Osteoblast (primary cell): ENCODE data around the gene FOXJ1. TPM values are rescaled to one million over a fixed set of nuclear protein-coding genes. Genes with fewer than 3 reads are reported as not detected.

ENCODE experiments used
- DNase-seq: peaks from one replicate; pipeline ENCODE4 v3.0.0; 2011; ENCODE audit warnings: low spot score, mixed read lengths; ENCODE audit not compliant: insufficient read length; ENCODE audit errors: missing footprints
- H2AFZ ChIP-seq: 2 replicates; pipeline ENCODE4 v1.6.0; 2011; ENCODE audit warnings: mild to moderate bottlenecking, low read length
- H3K27ac ChIP-seq: 2 replicates; pipeline ENCODE4 v1.5.1; 2011; ENCODE audit warnings: mild to moderate bottlenecking, low read depth, low read length, moderate library complexity
- H3K27me3 ChIP-seq: 2 replicates; pipeline ENCODE4 v1.6.0; 2012; ENCODE audit warnings: mild to moderate bottlenecking, control low read depth, inconsistent platforms, low read length, moderate library complexity; ENCODE audit not compliant: insufficient read depth
- H3K36me3 ChIP-seq: 2 replicates; pipeline ENCODE4 v1.5.1; 2011; ENCODE audit warnings: mild to moderate bottlenecking, low read length, control low read depth, moderate library complexity; ENCODE audit not compliant: insufficient read depth
- H3K4me1 ChIP-seq: 2 replicates; pipeline ENCODE4 v1.5.1; 2011; ENCODE audit warnings: mild to moderate bottlenecking, low read length, control low read depth, moderate library complexity; ENCODE audit not compliant: insufficient read depth
- H3K4me2 ChIP-seq: 2 replicates; pipeline ENCODE4 v1.6.0; 2011; ENCODE audit warnings: mild to moderate bottlenecking, low read length; ENCODE audit not compliant: insufficient read depth
- H3K4me3 ChIP-seq: fragments of 200-600 bp; sonication (generic); 3 replicates; pipeline ENCODE4 v1.5.1; 2012; ENCODE audit warnings: mild to moderate bottlenecking, low read length, inconsistent platforms; ENCODE audit not compliant: insufficient read depth
- H3K79me2 ChIP-seq: 2 replicates; pipeline ENCODE4 v1.6.0; 2012; ENCODE audit warnings: mild to moderate bottlenecking, low read length, control low read depth, inconsistent platforms; ENCODE audit not compliant: insufficient read depth
- H3K9me3 ChIP-seq: 2 replicates; pipeline ENCODE4 v1.5.1; 2011; ENCODE audit warnings: low read depth, low read length, control low read depth
- H4K20me1 ChIP-seq: 2 replicates; pipeline ENCODE4 v1.6.0; 2012; ENCODE audit warnings: mild to moderate bottlenecking, low read length, control low read depth; ENCODE audit not compliant: insufficient read depth
- CTCF ChIP-seq: IDR thresholded peaks from 2 replicates; pipeline ENCODE4 v1.5.1; 2011; ENCODE audit warnings: mild to moderate bottlenecking, low read depth, low read length, moderate library complexity; ENCODE audit errors: extremely low read depth
- total RNA-seq: library from RNA; depleted of rRNA; stranded (reverse); fragments of >200 nt; gene quantifications from 2 replicates; pipeline ENCODE4 v1.2.3, GENCODE V29; 2012

FOXJ1 gene
- total RNA-seq, 1 donor, result not detected

- no peaks in the 10 kb centered on the region for H3K27me3 ChIP-seq
- no peaks in the 10 kb centered on the region for H3K9me3 ChIP-seq
- no peaks in the 10 kb centered on the region for H3K36me3 ChIP-seq
- no peak for DNase-seq
- no peak overlapping the region for H3K27ac ChIP-seq
- no peak for TF ChIP-seq CTCF
- H2AFZ ChIP-seq, result no peak overlapping the region
- H3K79me2 ChIP-seq, result no peaks in the 10 kb centered on the region
- H3K4me2 ChIP-seq, result no peak overlapping the region
- H3K4me3 ChIP-seq, result no peak overlapping the region
- H3K4me1 ChIP-seq, result no peaks in the 10 kb centered on the region
- H4K20me1 ChIP-seq, result no peaks in the 10 kb centered on the region
These were observed 33.0 kb upstream of the FOXJ1 start for GRCh38 chr17:76174037-76174436.

- Histone ChIP-seq H3K79me2 (no peaks in the 10 kb centered on the region), H3K27me3 (no peaks in the 10 kb centered on the region), H4K20me1 (no peaks in the 10 kb centered on the region), H3K4me3 (no peak overlapping the region), H3K36me3 (no peaks in the 10 kb centered on the region), H3K4me1 (no peaks in the 10 kb centered on the region), H3K4me2 (no peak overlapping the region), H2AFZ (no peak overlapping the region), H3K9me3 (no peaks in the 10 kb centered on the region), H3K27ac (no peak overlapping the region)
- TF ChIP-seq CTCF, result no peak
- DNase-seq, result no peak
These were observed 32.4 kb upstream of the FOXJ1 start for GRCh38 chr17:76173474-76173873.

- no peaks in the 10 kb centered on the region for H3K27me3 ChIP-seq
- H2AFZ ChIP-seq, result no peak overlapping the region
- H3K4me1 ChIP-seq, result no peaks in the 10 kb centered on the region
- no peaks in the 10 kb centered on the region for H3K36me3 ChIP-seq
- H4K20me1 ChIP-seq, result no peaks in the 10 kb centered on the region
- no peak for DNase-seq
- no peak overlapping the region for H3K4me2 ChIP-seq
- no peak overlapping the region for H3K27ac ChIP-seq
- TF ChIP-seq CTCF, result no peak
- no peak overlapping the region for H3K4me3 ChIP-seq
- H3K79me2 ChIP-seq, result no peaks in the 10 kb centered on the region
- peaks cover 3% of the 10 kb centered on the region for H3K9me3 ChIP-seq
These were observed 30.7 kb upstream of the FOXJ1 start for GRCh38 chr17:76171706-76172105.

GRCh38 chr17:76170114-76170513 lies 29.1 kb upstream of the FOXJ1 start:
- H3K9me3 ChIP-seq, result peaks cover 3% of the 10 kb centered on the region
- H3K4me1 ChIP-seq, result no peaks in the 10 kb centered on the region
- no peaks in the 10 kb centered on the region for H3K27me3 ChIP-seq
- H3K4me2 ChIP-seq, result no peak overlapping the region
- H3K27ac ChIP-seq, result no peak overlapping the region
- TF ChIP-seq CTCF, result no peak
- H3K36me3 ChIP-seq, result no peaks in the 10 kb centered on the region
- no peak overlapping the region for H3K4me3 ChIP-seq
- no peak overlapping the region for H2AFZ ChIP-seq
- H4K20me1 ChIP-seq, result no peaks in the 10 kb centered on the region
- no peak for DNase-seq
- no peaks in the 10 kb centered on the region for H3K79me2 ChIP-seq
